Fibroblast of lung (primary cell): Measurements from ENCODE around the gene FRAT2. TPM values are rescaled to one million over a fixed set of nuclear protein-coding genes. Genes with fewer than 3 reads are reported as not detected.

Source experiments
- DNase-seq, 2 donors: peaks; one replicate each; pipeline versions ENCODE4 v3.0.0 to v3.0.0-alpha.2; 2010; ENCODE audit warnings: low read depth in 2 of 2
- H2AFZ ChIP-seq: 2 replicates; pipeline ENCODE4 v1.5.1; 2012; ENCODE audit warnings: low read length, control low read depth, inconsistent platforms
- H3K27ac ChIP-seq: 2 replicates; pipeline ENCODE4 v1.5.1; 2011; ENCODE audit warnings: low read length, control low read depth; ENCODE audit not compliant: insufficient read depth
- H3K27me3 ChIP-seq: 2 replicates; pipeline ENCODE4 v1.5.1; 2011; ENCODE audit warnings: mild to moderate bottlenecking, low read length; ENCODE audit not compliant: control insufficient read depth, insufficient read depth
- H3K36me3 ChIP-seq: 2 replicates; pipeline ENCODE4 v1.5.1; 2011; ENCODE audit warnings: low read length; ENCODE audit not compliant: control insufficient read depth, insufficient read depth
- H3K4me1 ChIP-seq: 2 replicates; pipeline ENCODE4 v1.5.1; 2011; ENCODE audit warnings: low read length; ENCODE audit not compliant: control insufficient read depth, insufficient read depth; ENCODE audit errors: extremely low read depth
- H3K4me2 ChIP-seq: 2 replicates; pipeline ENCODE4 v1.5.1; 2011; ENCODE audit warnings: low read length, control low read depth; ENCODE audit not compliant: insufficient read depth; ENCODE audit errors: extremely low read depth
- H3K4me3 ChIP-seq, 4 experiments: fragments of 200-600 bp in 1 of 4; sonication (generic) in 1 of 4; replicated peaks in 1 of 4; 2 replicates each; pipeline ENCODE4 v1.5.1; 2011 to 2016; ENCODE audit warnings: low read length in 4 of 4, low read depth in 3 of 4, mild to moderate bottlenecking in 3 of 4, control low read depth in 2 of 4, inconsistent platforms in 1 of 4, mixed read lengths in 1 of 4; ENCODE audit not compliant: insufficient read depth in 1 of 4; ENCODE audit errors: control extremely low read depth in 1 of 4
- H3K79me2 ChIP-seq: 2 replicates; pipeline ENCODE4 v1.5.1; 2012; ENCODE audit warnings: mild to moderate bottlenecking, low read length, inconsistent platforms; ENCODE audit not compliant: control insufficient read depth, insufficient read depth
- H3K9ac ChIP-seq: 2 replicates; pipeline ENCODE4 v1.5.1; 2011; ENCODE audit warnings: mild to moderate bottlenecking, low read length, control low read depth; ENCODE audit not compliant: insufficient read depth
- H3K9me3 ChIP-seq: 2 replicates; pipeline ENCODE4 v1.5.1; 2012; ENCODE audit warnings: low read depth, low read length; ENCODE audit not compliant: control insufficient read depth, insufficient read depth
- H4K20me1 ChIP-seq: 2 replicates; pipeline ENCODE4 v1.5.1; 2011; ENCODE audit warnings: low read length; ENCODE audit not compliant: control insufficient read depth, insufficient read depth; ENCODE audit errors: extremely low read depth
- CTCF ChIP-seq, 2 donors: IDR thresholded peaks in 1 of 2; conservative IDR thresholded peaks in 1 of 2; 1 replicate in 1 of 2; 2 replicates in 1 of 2; pipeline ENCODE4 v1.5.1; 2011 to 2012; ENCODE audit warnings: low read length in 2 of 2, control low read depth in 1 of 2, inconsistent platforms in 1 of 2, low read depth in 1 of 2, mild to moderate bottlenecking in 1 of 2
- EZH2 ChIP-seq: IDR thresholded peaks from 2 replicates; pipeline ENCODE4 v1.5.1; 2012; ENCODE audit warnings: low read length, control low read depth, mild to moderate bottlenecking; ENCODE audit errors: missing control alignments
- polyA plus RNA-seq, 2 donors: library from polyadenylated mRNA; depleted of rRNA in 1 of 2; stranded (reverse) in 1 of 2; unstranded in 1 of 2; fragments of >200 nt; gene quantifications; 2 replicates each; pipeline ENCODE4 v1.2.1, GENCODE V29; 2011 to 2012; ENCODE audit warnings: missing spikeins in 1 of 2
- total RNA-seq: library from RNA; depleted of rRNA; stranded (reverse); fragments of >200 nt; gene quantifications from 2 replicates; pipeline ENCODE4 v1.2.1, GENCODE V29; 2014

The FRAT2 gene
- total and polyA plus RNA-seq, 2 donors (not counting 1 experiment from before 2014, with no cell fraction given) = 2.0 to 5.3 TPM

GRCh38 chr10:97298223-97298571, 36.3 kb downstream of the FRAT2 start:
- no peak overlapping the region for H3K27ac ChIP-seq
- no peak overlapping the region for H2AFZ ChIP-seq
- H3K4me3 ChIP-seq = no peak overlapping the region
- H4K20me1 ChIP-seq = no peaks in the 10 kb centered on the region
- H3K36me3 ChIP-seq = no peaks in the 10 kb centered on the region
- no peaks in the 10 kb centered on the region for H3K4me1 ChIP-seq
- no peaks in the 10 kb centered on the region for H3K9me3 ChIP-seq
- TF ChIP-seq EZH2 (no peak), CTCF (conservative IDR thresholded peaks at IDR 0.05 in 1 of 2, IDR thresholded peaks at IDR 0.05 in 1 of 2; ENCODE audit: low read depth in 1 of 2, low read length in 2 of 2) (no peak)
- no peak overlapping the region for H3K4me2 ChIP-seq
- no peak for DNase-seq
- no peaks in the 10 kb centered on the region for H3K27me3 ChIP-seq
- H3K79me2 ChIP-seq = no peaks in the 10 kb centered on the region
- H3K9ac ChIP-seq = no peak overlapping the region

GRCh38 chr10:97297556-97298222, 36.8 kb downstream of the FRAT2 start:
- Histone ChIP-seq H3K27ac (no peak overlapping the region), H3K4me3 (no peak overlapping the region), H2AFZ (no peak overlapping the region), H3K36me3 (no peaks in the 10 kb centered on the region), H3K4me2 (no peak overlapping the region), H3K9me3 (no peaks in the 10 kb centered on the region), H3K79me2 (no peaks in the 10 kb centered on the region), H4K20me1 (no peaks in the 10 kb centered on the region), H3K27me3 (no peaks in the 10 kb centered on the region), H3K9ac (no peak overlapping the region), H3K4me1 (no peaks in the 10 kb centered on the region)
- DNase-seq = peak; percentile 4 to 27
- TF ChIP-seq EZH2 (no peak), CTCF (conservative IDR thresholded peaks at IDR 0.05 in 1 of 2, IDR thresholded peaks at IDR 0.05 in 1 of 2; ENCODE audit: low read depth in 1 of 2, low read length in 2 of 2) (no peak)

GRCh38 chr10:97292862-97293198, 41.7 kb downstream of the FRAT2 start:
- H3K27me3 ChIP-seq = no peaks in the 10 kb centered on the region
- no peaks in the 10 kb centered on the region for H3K9me3 ChIP-seq
- no peaks in the 10 kb centered on the region for H3K4me1 ChIP-seq
- peaks cover 17% of the 10 kb centered on the region for H3K79me2 ChIP-seq
- peak overlapping the region; percentile 7 for H3K4me2 ChIP-seq
- TF ChIP-seq CTCF (conservative IDR thresholded peaks at IDR 0.05 in 1 of 2, IDR thresholded peaks at IDR 0.05 in 1 of 2; ENCODE audit: low read depth in 1 of 2, low read length in 2 of 2) (no peak), EZH2 (no peak)
- no peak overlapping the region for H3K9ac ChIP-seq
- no peaks in the 10 kb centered on the region for H3K36me3 ChIP-seq
- H4K20me1 ChIP-seq = no peaks in the 10 kb centered on the region
- no peak overlapping the region for H2AFZ ChIP-seq
- no peak for DNase-seq
- no peak overlapping the region for H3K27ac ChIP-seq
- peak overlapping the region in 1 of 4 experiments; percentile 10 for H3K4me3 ChIP-seq
